SK-N-SH (cell line): ENCODE results near the gene PLIN1. TPM values are rescaled to one million over a fixed set of nuclear protein-coding genes. Genes with fewer than 3 reads are reported as not detected.

ENCODE experiments used
- CTCF ChIA-PET: fragments of 300-600, 350-600 bp; formaldehyde crosslinking; extraction: SDS; loops from one replicate; lab custom pipeline; 2021; lab: Yijun Ruan, JAX
- POLR2A ChIA-PET: fragments of 350-600 bp; sonication (Branson Sonifier 250); formaldehyde crosslinking; extraction: SDS; loops from one replicate; lab custom pipeline; 2020; ENCODE audit warnings: antibody characterized with exemption, inconsistent platforms; lab: Yijun Ruan, JAX
- DNase-seq: peaks from one replicate; pipeline ENCODE4 v3.0.0; 2012
- H2AFZ ChIP-seq: fragments of 200-600 bp; sonication (generic); 2 replicates; pipeline ENCODE4 v1.8.1; 2016; ENCODE audit warnings: antibody characterized with exemption, mild to moderate bottlenecking, low read depth
- H3F3A ChIP-seq: fragments of 200-600 bp; sonication (generic); replicated peaks from 2 replicates; pipeline ENCODE3; 2016; ENCODE audit warnings: antibody characterized with exemption, mild to moderate bottlenecking; ENCODE audit not compliant: insufficient read depth
- H3K27ac ChIP-seq, 2 experiments: fragments of 200-500 bp in 1 of 2; fragments of 200-600 bp in 1 of 2; sonication (Bioruptor generic) in 1 of 2; sonication (generic), shearing (Covaris generic) in 1 of 2; 2 replicates each; pipeline versions ENCODE4 v1.5.1 to v1.6.1; 2014 to 2016; ENCODE audit warnings: low read depth in 2 of 2, inconsistent platforms in 1 of 2, low read length in 1 of 2, mild to moderate bottlenecking in 1 of 2, mixed read lengths in 1 of 2
- H3K27me3 ChIP-seq: fragments of 200-600 bp; sonication (generic), shearing (Covaris generic); 2 replicates; pipeline ENCODE4 v1.6.1; 2016; ENCODE audit warnings: mixed run types; ENCODE audit not compliant: insufficient read depth
- H3K36me3 ChIP-seq, 2 experiments: fragments of 200-500 bp in 1 of 2; fragments of 200-600 bp in 1 of 2; sonication (Bioruptor generic) in 1 of 2; sonication (generic) in 1 of 2; replicated peaks in 1 of 2; 2 replicates each; pipeline versions ENCODE3 to v1.5.1; 2014 to 2016; ENCODE audit warnings: low read length in 1 of 2, mild to moderate bottlenecking in 1 of 2; ENCODE audit not compliant: insufficient read depth in 2 of 2, control insufficient read depth in 1 of 2
- H3K4me1 ChIP-seq, 2 experiments: fragments of 200-500 bp in 1 of 2; fragments of 200-600 bp in 1 of 2; sonication (Bioruptor generic) in 1 of 2; sonication (generic), shearing (Covaris generic) in 1 of 2; 2 replicates each; pipeline versions ENCODE4 v1.5.1 to v1.6.1; 2014 to 2016; ENCODE audit warnings: low read depth in 1 of 2, low read length in 1 of 2, mixed run types in 1 of 2; ENCODE audit not compliant: insufficient read depth in 2 of 2, control insufficient read depth in 1 of 2
- H3K4me2 ChIP-seq: fragments of 200-600 bp; sonication (generic), shearing (Covaris generic); 2 replicates; pipeline ENCODE4 v1.6.1; 2017; ENCODE audit warnings: mixed run types
- H3K4me3 ChIP-seq, 2 experiments: fragments of 200-500 bp in 1 of 2; fragments of 200-600 bp in 1 of 2; sonication (Bioruptor generic) in 1 of 2; sonication (generic), shearing (Covaris generic) in 1 of 2; 2 replicates each; pipeline versions ENCODE4 v1.5.1 to v1.8.1; 2014 to 2016; ENCODE audit warnings: low read depth in 2 of 2, inconsistent platforms in 1 of 2, low read length in 1 of 2, mild to moderate bottlenecking in 1 of 2, mixed read lengths in 1 of 2, moderate library complexity in 1 of 2
- H3K79me2 ChIP-seq: fragments of 200-600 bp; sonication (generic); 2 replicates; pipeline ENCODE4 v1.8.1; 2017; ENCODE audit warnings: mild to moderate bottlenecking; ENCODE audit not compliant: insufficient read depth
- H3K9ac ChIP-seq: fragments of 200-600 bp; sonication (generic); 2 replicates; pipeline ENCODE4 v1.6.1; 2017; ENCODE audit warnings: mixed run types
- H3K9me2 ChIP-seq: fragments of 200-600 bp; sonication (generic); 2 replicates; pipeline ENCODE4 v1.6.1; 2017; ENCODE audit warnings: mixed run types
- H3K9me3 ChIP-seq: fragments of 200-600 bp; sonication (generic); 2 replicates; pipeline ENCODE4 v1.6.1; 2017; ENCODE audit warnings: mixed run types, mild to moderate bottlenecking, moderate library complexity
- H4K20me1 ChIP-seq: fragments of 200-600 bp; sonication (generic); 2 replicates; pipeline ENCODE4 v1.6.1; 2017; ENCODE audit warnings: mild to moderate bottlenecking, mixed run types; ENCODE audit not compliant: insufficient read depth
- EP300 ChIP-seq, 2 experiments: IDR thresholded peaks; 2 replicates each; pipeline versions ENCODE4 v1.4.0 to v1.6.1; 2012; ENCODE audit warnings: borderline replicate concordance in 1 of 2, low read depth in 1 of 2, low read length in 1 of 2
- EZH2phosphoT487 ChIP-seq: fragments of 200-600 bp; sonication (generic); IDR thresholded peaks from 2 replicates; pipeline ENCODE4 v1.6.1; 2017; ENCODE audit warnings: low read depth, mixed run types, mild to moderate bottlenecking, antibody characterized with exemption, moderate library complexity, borderline replicate concordance
- FOSL2 ChIP-seq: IDR thresholded peaks from 2 replicates; pipeline ENCODE4 v1.4.0; 2012; ENCODE audit warnings: low read depth, mild to moderate bottlenecking, moderate library complexity, borderline replicate concordance
- FOXJ3 ChIP-seq: sonication (generic); formaldehyde crosslinking; IDR thresholded peaks from 2 replicates; pipeline ENCODE4 v1.5.1; 2020; ENCODE audit warnings: mild to moderate bottlenecking, missing genetic modification reagents
- GABPA ChIP-seq: IDR thresholded peaks from 2 replicates; pipeline ENCODE4 v1.4.0; 2012; ENCODE audit warnings: low read depth, mild to moderate bottlenecking
- MEF2A ChIP-seq: IDR thresholded peaks from 2 replicates; pipeline ENCODE4 v1.4.0; 2012; ENCODE audit warnings: low read depth, borderline replicate concordance
- NFIC ChIP-seq: IDR thresholded peaks from 2 replicates; pipeline ENCODE4 v1.4.0; 2012; ENCODE audit warnings: borderline replicate concordance
- POLR2AphosphoS5 ChIP-seq: IDR thresholded peaks from 2 replicates; pipeline ENCODE4 v1.6.1; 2012; ENCODE audit warnings: low read depth, low read length
- RAD21 ChIP-seq: IDR thresholded peaks from 2 replicates; pipeline ENCODE4 v1.6.1; 2012; ENCODE audit warnings: mild to moderate bottlenecking, low read length
- RCOR1 ChIP-seq: fragments of 150-350 bp; IDR thresholded peaks from 2 replicates; pipeline ENCODE4 v1.6.1; 2017; ENCODE audit warnings: antibody characterized with exemption, low read length
- RXRA ChIP-seq: IDR thresholded peaks from 2 replicates; pipeline ENCODE4 v1.4.0; 2012; ENCODE audit warnings: low read depth, mild to moderate bottlenecking, borderline replicate concordance
- SIN3A ChIP-seq: IDR thresholded peaks from 2 replicates; pipeline ENCODE4 v1.6.1; 2012; ENCODE audit warnings: low read depth, mild to moderate bottlenecking, low read length, moderate library complexity, borderline replicate concordance
- TCF12 ChIP-seq: IDR thresholded peaks from 2 replicates; pipeline ENCODE4 v1.4.0; 2012
- WGBS: methylation state at CpG from one replicate; pipeline ENCODE4 v1.1.6; 2017; ENCODE audit warnings: low lambda C conversion rate; 5-methylcytosine and 5-hydroxymethylcytosine counted together
- polyA plus RNA-seq, 3 experiments: library from polyadenylated mRNA; depleted of rRNA; stranded (reverse); fragments of >200 nt; gene quantifications; 2 replicates each; pipeline ENCODE4 v1.2.3, GENCODE V29; 2012
- TF ChIP-seq, protein P1 (sequence below): IDR thresholded peaks from 2 replicates; pipeline ENCODE4; 2012
- TF ChIP-seq, protein P2 (sequence below): fragments of 200-600 bp; sonication (generic); IDR thresholded peaks from 2 replicates; pipeline ENCODE4 v1.6.1; 2017; ENCODE audit warnings: antibody characterized with exemption, mild to moderate bottlenecking, moderate library complexity
- TF ChIP-seq, protein P3 (sequence below): IDR thresholded peaks from 2 replicates; pipeline ENCODE4 v1.6.1; 2012; ENCODE audit warnings: mild to moderate bottlenecking, low read depth, low read length, moderate library complexity
- TF ChIP-seq, protein P4 (sequence below): IDR thresholded peaks from 2 replicates; pipeline ENCODE4 v1.4.0; 2012; ENCODE audit warnings: low read depth

PLIN1 gene
- polyA plus RNA-seq, 1 of the 3 experiments (the other 2 are of a cell fraction), result 0.08 TPM

DNA sequence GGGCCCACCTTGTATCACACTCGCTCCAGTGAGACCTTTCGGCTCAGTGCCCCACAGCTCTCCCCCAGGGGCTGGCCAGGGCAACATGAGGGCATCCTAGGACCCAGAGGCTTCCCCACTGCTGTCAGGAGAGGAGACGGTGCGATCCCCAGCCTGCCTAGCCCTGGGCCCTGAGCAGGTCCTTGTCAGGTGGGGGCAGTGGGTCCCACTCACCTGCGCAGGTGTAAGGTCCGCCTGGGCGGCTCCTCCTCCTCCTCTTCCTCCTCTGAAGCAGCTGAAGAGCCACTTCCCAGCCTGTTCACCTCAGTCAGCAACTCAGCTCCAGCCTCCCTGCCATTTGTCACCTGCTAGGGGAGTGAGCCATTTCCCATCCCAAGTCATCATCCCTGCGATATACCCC lies 33.5 kb downstream of the PLIN1 start:
- H3K4me2 ChIP-seq, result no peak overlapping the region
- H3K9me2 ChIP-seq, result no peaks in the 10 kb centered on the region
- CTCF ChIA-PET, result interaction anchor here (1.1 to 4.4 kb wide), 13 partner anchors 13 to 473 kb away, joined by 3 to 36 read pairs (median 6); partner anchors contain the start of gene PLIN1
- no peaks in the 10 kb centered on the region for H3F3A ChIP-seq
- no peaks in the 10 kb centered on the region for H4K20me1 ChIP-seq
- no peaks in the 10 kb centered on the region for H3K27me3 ChIP-seq
- H3K36me3 ChIP-seq, result peaks cover 10 to 17% of the 10 kb centered on the region in 2 experiments
- H3K9ac ChIP-seq, result no peak overlapping the region
- no peak overlapping the region for H3K27ac ChIP-seq
- H3K79me2 ChIP-seq, result peaks cover 8% of the 10 kb centered on the region; the same call in 1 of the 2 replicates
- H2AFZ ChIP-seq, result no peak overlapping the region
- POLR2A ChIA-PET, result interaction anchor here (1.3 kb wide), 1 partner anchor 17 kb away, joined by 3 read pairs; no protein-coding TSS in a partner anchor
- TF ChIP-seq FOSL2, result no peak
- no peak for TF ChIP-seq TCF12
- TF ChIP-seq RCOR1, result no peak
- no peak for TF ChIP-seq NFIC
- TF ChIP-seq, protein P1, sequence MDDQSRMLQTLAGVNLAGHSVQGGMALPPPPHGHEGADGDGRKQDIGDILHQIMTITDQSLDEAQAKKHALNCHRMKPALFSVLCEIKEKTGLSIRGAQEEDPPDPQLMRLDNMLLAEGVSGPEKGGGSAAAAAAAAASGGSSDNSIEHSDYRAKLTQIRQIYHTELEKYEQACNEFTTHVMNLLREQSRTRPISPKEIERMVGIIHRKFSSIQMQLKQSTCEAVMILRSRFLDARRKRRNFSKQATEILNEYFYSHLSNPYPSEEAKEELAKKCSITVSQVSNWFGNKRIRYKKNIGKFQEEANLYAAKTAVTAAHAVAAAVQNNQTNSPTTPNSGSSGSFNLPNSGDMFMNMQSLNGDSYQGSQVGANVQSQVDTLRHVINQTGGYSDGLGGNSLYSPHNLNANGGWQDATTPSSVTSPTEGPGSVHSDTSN, result no peak
- TF ChIP-seq GABPA, result no peak
- TF ChIP-seq EP300 (IDR thresholded peaks at IDR 0.05; ENCODE audit: borderline replicate concordance in 1 of 2, low read depth in 1 of 2, low read length in 1 of 2), result no peak
- TF ChIP-seq POLR2AphosphoS5, result no peak
- TF ChIP-seq EZH2phosphoT487, result no peak
- TF ChIP-seq, protein P2, sequence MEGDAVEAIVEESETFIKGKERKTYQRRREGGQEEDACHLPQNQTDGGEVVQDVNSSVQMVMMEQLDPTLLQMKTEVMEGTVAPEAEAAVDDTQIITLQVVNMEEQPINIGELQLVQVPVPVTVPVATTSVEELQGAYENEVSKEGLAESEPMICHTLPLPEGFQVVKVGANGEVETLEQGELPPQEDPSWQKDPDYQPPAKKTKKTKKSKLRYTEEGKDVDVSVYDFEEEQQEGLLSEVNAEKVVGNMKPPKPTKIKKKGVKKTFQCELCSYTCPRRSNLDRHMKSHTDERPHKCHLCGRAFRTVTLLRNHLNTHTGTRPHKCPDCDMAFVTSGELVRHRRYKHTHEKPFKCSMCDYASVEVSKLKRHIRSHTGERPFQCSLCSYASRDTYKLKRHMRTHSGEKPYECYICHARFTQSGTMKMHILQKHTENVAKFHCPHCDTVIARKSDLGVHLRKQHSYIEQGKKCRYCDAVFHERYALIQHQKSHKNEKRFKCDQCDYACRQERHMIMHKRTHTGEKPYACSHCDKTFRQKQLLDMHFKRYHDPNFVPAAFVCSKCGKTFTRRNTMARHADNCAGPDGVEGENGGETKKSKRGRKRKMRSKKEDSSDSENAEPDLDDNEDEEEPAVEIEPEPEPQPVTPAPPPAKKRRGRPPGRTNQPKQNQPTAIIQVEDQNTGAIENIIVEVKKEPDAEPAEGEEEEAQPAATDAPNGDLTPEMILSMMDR, result no peak
- no peak overlapping the region for H3K4me3 ChIP-seq
- 96% methylated on average over 6 of the region's 8 CpGs for WGBS
- DNase-seq, result no peak
- no peaks in the 10 kb centered on the region for H3K9me3 ChIP-seq
- H3K4me1 ChIP-seq, result peaks cover 0 to 2% of the 10 kb centered on the region in 2 experiments; a peak in 1 of 4 replicates

DNA sequence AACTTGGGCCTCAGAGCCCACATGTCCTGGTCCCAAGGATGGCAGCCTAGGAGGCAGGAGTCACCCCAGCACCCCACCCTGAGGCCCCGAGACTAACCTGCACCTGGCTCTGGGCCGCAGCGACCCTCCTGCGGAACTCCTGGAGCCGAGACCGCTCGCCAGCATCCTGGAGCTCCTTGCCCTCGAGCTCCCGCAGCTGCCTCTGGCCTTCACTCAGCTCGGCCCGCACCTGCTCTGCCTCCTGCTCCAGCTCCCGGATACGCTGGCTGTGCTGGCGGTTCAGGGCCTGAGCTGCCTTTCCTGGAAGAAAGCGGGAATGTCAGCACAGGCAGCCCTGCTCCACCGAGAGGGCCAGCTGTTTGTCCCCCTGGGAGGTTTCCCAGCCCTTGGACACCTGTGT lies 37.1 kb downstream of the PLIN1 start:
- Histone ChIP-seq H3K9me2 (no peaks in the 10 kb centered on the region), H4K20me1 (no peaks in the 10 kb centered on the region), H3K27me3 (no peaks in the 10 kb centered on the region), H3K4me2 (no peak overlapping the region), H3K79me2 (no peaks in the 10 kb centered on the region), H3K36me3 (peaks cover 10 to 12% of the 10 kb centered on the region in 2 experiments), H3K9ac (no peak overlapping the region), H3K4me3 (no peak overlapping the region), H3K9me3 (no peaks in the 10 kb centered on the region), H3F3A (no peaks in the 10 kb centered on the region), H3K27ac (no peak overlapping the region), H2AFZ (no peak overlapping the region), H3K4me1 (no peaks in the 10 kb centered on the region)
- ChIA-PET POLR2A (interaction anchor here (1.1 kb wide), 1 partner anchor 9 kb away, joined by 5 read pairs; no protein-coding TSS in a partner anchor), CTCF (interaction anchor here (1.7 kb wide), 1 partner anchor 30 kb away, joined by 5 read pairs; no protein-coding TSS in a partner anchor)
- 97% methylated on average over 14 of the region's 16 CpGs for WGBS
- TF ChIP-seq, protein P3, sequence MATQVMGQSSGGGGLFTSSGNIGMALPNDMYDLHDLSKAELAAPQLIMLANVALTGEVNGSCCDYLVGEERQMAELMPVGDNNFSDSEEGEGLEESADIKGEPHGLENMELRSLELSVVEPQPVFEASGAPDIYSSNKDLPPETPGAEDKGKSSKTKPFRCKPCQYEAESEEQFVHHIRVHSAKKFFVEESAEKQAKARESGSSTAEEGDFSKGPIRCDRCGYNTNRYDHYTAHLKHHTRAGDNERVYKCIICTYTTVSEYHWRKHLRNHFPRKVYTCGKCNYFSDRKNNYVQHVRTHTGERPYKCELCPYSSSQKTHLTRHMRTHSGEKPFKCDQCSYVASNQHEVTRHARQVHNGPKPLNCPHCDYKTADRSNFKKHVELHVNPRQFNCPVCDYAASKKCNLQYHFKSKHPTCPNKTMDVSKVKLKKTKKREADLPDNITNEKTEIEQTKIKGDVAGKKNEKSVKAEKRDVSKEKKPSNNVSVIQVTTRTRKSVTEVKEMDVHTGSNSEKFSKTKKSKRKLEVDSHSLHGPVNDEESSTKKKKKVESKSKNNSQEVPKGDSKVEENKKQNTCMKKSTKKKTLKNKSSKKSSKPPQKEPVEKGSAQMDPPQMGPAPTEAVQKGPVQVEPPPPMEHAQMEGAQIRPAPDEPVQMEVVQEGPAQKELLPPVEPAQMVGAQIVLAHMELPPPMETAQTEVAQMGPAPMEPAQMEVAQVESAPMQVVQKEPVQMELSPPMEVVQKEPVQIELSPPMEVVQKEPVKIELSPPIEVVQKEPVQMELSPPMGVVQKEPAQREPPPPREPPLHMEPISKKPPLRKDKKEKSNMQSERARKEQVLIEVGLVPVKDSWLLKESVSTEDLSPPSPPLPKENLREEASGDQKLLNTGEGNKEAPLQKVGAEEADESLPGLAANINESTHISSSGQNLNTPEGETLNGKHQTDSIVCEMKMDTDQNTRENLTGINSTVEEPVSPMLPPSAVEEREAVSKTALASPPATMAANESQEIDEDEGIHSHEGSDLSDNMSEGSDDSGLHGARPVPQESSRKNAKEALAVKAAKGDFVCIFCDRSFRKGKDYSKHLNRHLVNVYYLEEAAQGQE, result no peak
- TF ChIP-seq, protein P4, sequence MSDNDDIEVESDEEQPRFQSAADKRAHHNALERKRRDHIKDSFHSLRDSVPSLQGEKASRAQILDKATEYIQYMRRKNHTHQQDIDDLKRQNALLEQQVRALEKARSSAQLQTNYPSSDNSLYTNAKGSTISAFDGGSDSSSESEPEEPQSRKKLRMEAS, result no peak
- TF ChIP-seq MEF2A, result no peak
- TF ChIP-seq RXRA, result no peak
- no peak for TF ChIP-seq SIN3A
- TF ChIP-seq FOSL2, result no peak
- no peak for TF ChIP-seq FOXJ3 (CRISPR knock-in tag)
- no peak for TF ChIP-seq RAD21
- TF ChIP-seq RCOR1, result no peak
- TF ChIP-seq EZH2phosphoT487, result no peak
- no peak for DNase-seq
